NCI-H345 treated with DMSO at 0.1 percent for 48 hours (cell line): ENCODE measurements around the gene ABHD17C.
"Not testable (repeated sequence)": the region's sequence is repeated elsewhere in the genome, so short reads cannot be mapped to it uniquely, and the experiment has no call there.

Source experiments
- DNase-seq: peaks from one replicate; lab custom pipeline; 2025; ENCODE audit not compliant: unreplicated experiment; lab: John Stamatoyannopoulos, UW

Gene ABHD17C

GRCh38 chr15:80760960-80761359, 65.8 kb downstream of the ABHD17C start:
- DNase-seq = no peak

- DNase-seq = no peak
Observed at GRCh38 chr15:80761754-80762153, 66.6 kb downstream of the ABHD17C start.

- DNase-seq = not testable (repeated sequence)
Observed at GRCh38 chr15:80763235-80763634, 68.1 kb downstream of the ABHD17C start.

- no peak for DNase-seq
Observed at GRCh38 chr15:80764535-80764934, 69.4 kb downstream of the ABHD17C start.

- no peak for DNase-seq
Observed at GRCh38 chr15:80766275-80766674, 71.2 kb downstream of the ABHD17C start.

GRCh38 chr15:80768158-80768557, 73.0 kb downstream of the ABHD17C start:
- no peak for DNase-seq

GRCh38 chr15:80769153-80769828, 74.2 kb downstream of the ABHD17C start:
- DNase-seq = no peak

- DNase-seq = no peak
Observed at GRCh38 chr15:80769829-80770705, 75.0 kb downstream of the ABHD17C start.

- DNase-seq = peak; percentile 21
Observed at GRCh38 chr15:80773122-80773551, 78.0 kb downstream of the ABHD17C start.

GRCh38 chr15:80773792-80774352, 78.8 kb downstream of the ABHD17C start:
- no peak for DNase-seq

- no peak for DNase-seq
Observed at GRCh38 chr15:80774486-80774885, 79.4 kb downstream of the ABHD17C start.

- DNase-seq = no peak
Observed at GRCh38 chr15:80775338-80775737, 80.2 kb downstream of the ABHD17C start.

- peak; percentile 36 for DNase-seq
Observed at GRCh38 chr15:80776420-80777045, 81.4 kb downstream of the ABHD17C start.

- no peak for DNase-seq
Observed at GRCh38 chr15:80777137-80777536, 82.0 kb downstream of the ABHD17C start.

- no peak for DNase-seq
Observed at GRCh38 chr15:80777826-80778620, 82.9 kb downstream of the ABHD17C start.

- no peak for DNase-seq
Observed at GRCh38 chr15:80778621-80778963, 83.5 kb downstream of the ABHD17C start.

- peak; percentile 20 for DNase-seq
Observed at GRCh38 chr15:80778964-80779657, 84.0 kb downstream of the ABHD17C start, which contains the start of gene CEMIP. Gene CEMIP (plus strand): TSS chr15:80779370. CDS start chr15:80873880, 94,510 bp downstream.

GRCh38 chr15:80779658-80780415, 84.7 kb downstream of the ABHD17C start:
- peak; percentile 37 for DNase-seq
